DOHH2 (cell line): Measurements from ENCODE around the gene CPOX.

ENCODE experiments used
- CTCF ChIP-seq: fragments of 200-600 bp; sonication (generic); IDR thresholded peaks from one replicate; pipeline ENCODE4 v1.5.1; 2014; ENCODE audit warnings: antibody characterized with exemption, mild to moderate bottlenecking, low read depth, low read length; ENCODE audit not compliant: poor library complexity, severe bottlenecking
- EZH2phosphoT487 ChIP-seq: fragments of 200-600 bp; sonication (generic); IDR thresholded peaks from 2 replicates; pipeline ENCODE4 v1.6.1; 2017; ENCODE audit warnings: borderline replicate concordance, mild to moderate bottlenecking, antibody characterized with exemption, low read length, moderate library complexity, mixed read lengths

- no peak for TF ChIP-seq CTCF
- no peak for TF ChIP-seq EZH2phosphoT487
These were observed 19.6 kb upstream of the CPOX start for GRCh38 chr3:98612996-98613517.
